ENCODE data around the gene PLD5.

GRCh38 chr1:242477944-242478343 is 46.6 kb downstream of the PLD5 start:
- TF ChIP-seq CTCF (conservative IDR thresholded peaks at IDR 0.05; ENCODE audit: low read depth, low read length) (no peak), EZH2 (IDR thresholded peaks at IDR 0.05; ENCODE audit: borderline replicate concordance, low read depth, low read length, poor library complexity, severe bottlenecking) (no peak)
